ENCODE results near the gene NBEAL2.

Gene NBEAL2

GRCh38 chr3:46988616-46989015 is 9.2 kb downstream of the NBEAL2 start:
- DNase-seq: no peak

GRCh38 chr3:46989146-46989810 is 9.8 kb downstream of the NBEAL2 start:
- no peak for DNase-seq

GRCh38 chr3:46990573-46991374 is 11.3 kb downstream of the NBEAL2 start:
- DNase-seq: no peak

- DNase-seq: no peak
Observed at GRCh38 chr3:46991406-46992165, 12.1 kb downstream of the NBEAL2 start.

GRCh38 chr3:46992231-46992630 is 12.8 kb downstream of the NBEAL2 start:
- no peak for DNase-seq

- DNase-seq: no peak
Observed at GRCh38 chr3:46993292-46993691, 13.8 kb downstream of the NBEAL2 start.

GRCh38 chr3:46993986-46994385 is 14.5 kb downstream of the NBEAL2 start:
- no peak for DNase-seq

GRCh38 chr3:46994801-46995731 is 15.6 kb downstream of the NBEAL2 start:
- DNase-seq: no peak

GRCh38 chr3:46995901-46996562 is 16.6 kb downstream of the NBEAL2 start:
- DNase-seq: no peak

- no peak for DNase-seq
Observed at GRCh38 chr3:46996689-46997452, 17.4 kb downstream of the NBEAL2 start.

- no peak for DNase-seq
Observed at GRCh38 chr3:46997453-46998091, 18.1 kb downstream of the NBEAL2 start.

- peak; percentile 75 for DNase-seq
Observed at GRCh38 chr3:46998121-46998851, 18.8 kb downstream of the NBEAL2 start.

- DNase-seq: no peak
Observed at GRCh38 chr3:46998852-46999515, 19.5 kb downstream of the NBEAL2 start.

- no peak for DNase-seq
Observed at GRCh38 chr3:46999516-47000197, 20.2 kb downstream of the NBEAL2 start.

- no peak for DNase-seq
Observed at GRCh38 chr3:47000198-47000815, 20.8 kb downstream of the NBEAL2 start.

- no peak for DNase-seq
Observed at GRCh38 chr3:47000922-47001730, 21.7 kb downstream of the NBEAL2 start.

GRCh38 chr3:47001731-47002170 is 22.3 kb downstream of the NBEAL2 start:
- DNase-seq: no peak
